ENCODE results near the gene THBS4.
"Not testable (repeated sequence)": the region's sequence is repeated elsewhere in the genome, so short reads cannot be mapped to it uniquely, and the experiment has no call there.

Gene THBS4

DNA sequence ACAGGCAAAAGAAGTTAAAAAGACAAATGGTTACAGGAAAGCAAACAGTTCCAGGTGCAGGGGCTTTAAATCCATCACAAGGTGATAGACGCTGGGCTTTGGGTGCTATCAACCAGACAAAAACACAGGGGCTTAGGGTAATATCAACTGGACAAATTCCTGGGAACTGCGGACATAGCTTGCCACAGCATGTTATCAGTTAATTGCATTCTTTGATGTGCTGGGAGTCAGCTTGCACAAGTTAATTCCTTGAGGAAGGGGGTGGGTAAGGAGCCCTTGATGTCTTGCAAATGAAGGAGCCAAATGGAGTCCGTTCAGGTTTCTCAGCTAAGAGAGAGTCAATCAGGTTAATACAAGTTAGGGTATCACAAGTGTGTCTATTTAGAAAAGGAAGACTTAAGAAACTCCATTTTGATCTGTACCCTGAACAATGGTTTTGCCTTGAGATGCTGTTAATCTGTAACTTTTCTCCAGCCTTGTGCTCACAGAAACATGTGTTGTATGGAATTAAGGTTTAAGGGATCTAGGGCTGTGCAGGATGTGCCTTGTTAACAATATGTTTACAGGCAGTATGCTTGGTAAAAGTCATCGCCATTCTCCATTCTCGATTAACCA is 76.3 kb downstream of the THBS4 start:
- DNase-seq (ENCODE audit: insufficient read length, low spot score); FAIRE-seq: not testable (repeated sequence)

DNA sequence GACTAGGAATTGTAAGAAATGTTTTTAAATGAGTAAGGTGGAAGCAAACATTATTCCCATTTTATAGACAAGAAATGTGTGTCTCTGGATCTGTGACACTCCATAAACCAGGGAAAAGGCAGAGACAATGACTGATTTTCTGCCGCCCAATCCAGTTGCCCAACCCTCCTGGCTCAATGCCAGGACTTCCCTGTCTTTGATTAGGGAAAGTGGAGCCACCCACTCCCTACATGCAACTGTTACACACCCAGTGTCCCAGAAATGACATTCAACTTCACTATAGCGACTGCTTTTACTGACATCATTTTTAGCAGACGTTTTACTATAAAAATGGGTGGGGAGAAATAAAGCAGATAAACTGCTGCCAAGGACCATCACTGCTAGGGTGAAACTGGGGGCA is 79.7 kb downstream of the THBS4 start:
- no peak for FAIRE-seq
- no peak for DNase-seq (ENCODE audit: insufficient read length, low spot score)

DNA sequence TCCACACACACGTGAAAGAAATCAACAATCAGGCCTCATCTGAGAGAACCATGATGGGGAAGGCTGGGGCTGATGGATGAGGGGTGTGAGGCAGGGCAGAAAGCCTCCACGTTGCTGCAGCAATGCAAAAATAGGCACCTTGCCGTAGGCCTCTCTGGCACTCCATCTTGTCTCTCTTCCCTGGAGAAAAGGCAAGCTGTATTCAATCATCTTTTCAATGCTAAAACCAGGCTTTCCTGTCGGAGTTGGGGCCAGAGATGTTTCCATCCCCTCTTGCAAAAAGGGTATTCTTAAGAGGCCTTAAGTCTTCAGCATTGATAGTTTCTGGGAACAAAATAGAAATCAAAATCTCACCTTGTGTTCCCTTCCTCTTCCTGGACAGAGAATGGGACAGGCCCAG is 80.9 kb downstream of the THBS4 start:
- FAIRE-seq (no peak), DNase-seq (ENCODE audit: insufficient read length, low spot score) (no peak)

DNA sequence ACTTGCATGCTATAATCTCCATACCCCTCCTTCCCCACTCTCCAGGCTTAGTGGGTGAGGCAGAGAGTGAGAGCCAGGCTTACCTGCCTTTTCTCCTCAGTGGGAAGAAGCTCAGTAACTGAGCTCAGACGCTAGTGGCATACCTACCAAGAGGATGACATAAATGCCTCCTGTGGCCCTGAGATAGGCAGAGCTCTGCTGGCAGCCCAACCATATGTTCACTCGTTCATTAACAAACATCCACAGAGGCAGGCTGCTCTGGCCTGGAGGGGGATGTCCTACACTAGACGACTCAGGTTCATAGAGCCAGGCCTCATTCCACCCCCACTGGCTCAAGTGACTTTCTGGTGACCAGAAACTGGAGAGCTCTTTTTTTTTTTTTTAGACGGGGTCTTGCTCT is 81.3 kb downstream of the THBS4 start:
- no peak for DNase-seq (ENCODE audit: insufficient read length, low spot score)
- peak; percentile 9 for FAIRE-seq

DNA sequence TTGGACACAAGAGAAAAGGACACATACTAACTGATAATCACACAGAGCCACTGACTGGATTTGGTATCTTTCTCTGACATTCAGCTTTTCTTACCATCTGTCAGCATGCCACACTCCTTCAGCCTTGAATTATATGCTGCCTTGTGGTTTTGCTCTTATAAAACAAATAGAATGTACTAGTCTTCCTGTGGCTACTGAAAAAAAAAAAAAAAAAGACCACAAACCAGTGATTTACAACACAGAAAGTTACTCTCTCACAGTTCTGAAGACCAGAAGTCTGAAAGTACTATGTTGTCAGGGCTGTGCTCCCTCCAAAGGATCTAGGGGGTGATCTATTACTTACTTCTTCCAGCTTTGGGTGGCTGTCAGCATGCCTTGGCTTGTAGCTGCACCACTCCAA is 82.3 kb downstream of the THBS4 start:
- FAIRE-seq (no peak), DNase-seq (ENCODE audit: insufficient read length, low spot score) (no peak)

DNA sequence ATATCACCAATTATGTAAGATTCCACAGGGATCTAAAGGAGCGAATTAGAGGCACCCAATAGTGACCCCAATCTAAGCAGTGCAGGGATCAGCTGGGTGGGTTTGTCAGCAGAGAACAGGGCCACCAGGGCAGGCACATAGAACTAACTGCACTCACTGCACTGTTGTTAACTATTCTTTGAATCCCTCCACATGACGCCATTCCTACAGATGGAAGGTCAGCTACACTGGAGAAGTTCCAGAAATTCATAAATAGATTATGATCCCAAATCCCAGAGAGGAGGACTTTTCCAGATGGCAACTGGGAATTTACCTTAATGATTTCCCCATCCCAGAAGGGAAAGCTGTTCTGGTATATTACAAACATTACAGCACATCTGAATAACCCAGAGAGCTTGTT is 84.2 kb downstream of the THBS4 start:
- DNase-seq (ENCODE audit: insufficient read length, low spot score): no peak
- no peak for FAIRE-seq

DNA sequence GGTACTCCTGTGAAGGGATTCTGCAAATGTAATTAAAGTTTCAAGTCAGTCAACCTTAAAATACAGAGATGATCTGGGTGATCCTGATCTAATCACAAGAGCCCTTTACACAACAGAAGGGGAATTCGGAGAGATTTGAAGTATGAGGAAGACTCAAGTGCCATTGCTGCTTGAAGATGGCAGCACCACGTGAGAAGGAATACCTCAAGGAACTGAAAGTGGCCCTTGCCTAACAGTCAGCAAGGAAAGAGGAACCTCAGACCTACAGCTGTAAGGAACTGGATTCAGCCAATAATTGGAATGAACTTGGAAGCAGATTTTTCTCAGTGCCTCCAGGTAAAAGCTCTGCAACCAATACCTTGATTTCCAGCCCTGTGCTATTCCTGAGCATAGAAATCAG is 87.4 kb downstream of the THBS4 start:
- FAIRE-seq (no peak), DNase-seq (ENCODE audit: insufficient read length, low spot score) (no peak)

DNA sequence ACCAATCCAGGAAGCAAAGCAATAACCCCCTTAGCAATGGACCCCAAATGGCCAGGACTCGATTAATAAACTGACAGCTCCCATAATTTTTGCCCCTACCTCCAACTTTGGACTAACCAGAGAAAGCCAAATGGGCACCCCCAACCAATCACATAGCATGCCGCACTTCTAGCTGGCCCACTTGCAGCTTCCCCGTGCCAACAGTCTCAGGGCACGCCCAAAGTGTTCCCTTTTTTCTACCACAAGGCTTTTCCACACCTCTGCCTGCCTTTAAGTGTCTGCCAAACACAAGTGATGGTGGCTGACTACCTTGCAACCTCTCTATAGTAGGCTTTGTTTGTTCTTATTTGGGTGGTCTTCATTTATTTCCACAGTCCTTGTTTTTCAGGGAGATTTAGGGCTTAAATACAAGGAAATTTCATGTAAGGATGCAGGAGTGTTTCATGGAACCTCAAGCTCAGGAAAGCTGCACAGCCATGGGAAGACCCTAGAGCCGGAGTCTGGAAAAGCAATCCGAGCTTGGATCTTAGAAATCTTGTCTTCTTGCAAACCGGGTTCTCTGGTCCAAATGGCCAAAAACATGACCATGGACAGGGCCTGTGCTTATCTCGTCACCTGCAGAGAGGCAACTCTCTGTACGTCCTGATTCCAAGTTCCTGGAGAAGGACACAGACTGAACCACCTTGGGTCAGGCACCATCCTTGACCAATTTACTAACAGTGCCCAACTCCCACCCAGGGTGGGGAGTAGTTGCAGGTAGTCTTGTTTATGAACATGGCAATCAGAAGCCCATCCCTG is 89.2 kb downstream of the THBS4 start:
- FAIRE-seq: no peak
- DNase-seq (ENCODE audit: insufficient read length, low spot score): no peak

DNA sequence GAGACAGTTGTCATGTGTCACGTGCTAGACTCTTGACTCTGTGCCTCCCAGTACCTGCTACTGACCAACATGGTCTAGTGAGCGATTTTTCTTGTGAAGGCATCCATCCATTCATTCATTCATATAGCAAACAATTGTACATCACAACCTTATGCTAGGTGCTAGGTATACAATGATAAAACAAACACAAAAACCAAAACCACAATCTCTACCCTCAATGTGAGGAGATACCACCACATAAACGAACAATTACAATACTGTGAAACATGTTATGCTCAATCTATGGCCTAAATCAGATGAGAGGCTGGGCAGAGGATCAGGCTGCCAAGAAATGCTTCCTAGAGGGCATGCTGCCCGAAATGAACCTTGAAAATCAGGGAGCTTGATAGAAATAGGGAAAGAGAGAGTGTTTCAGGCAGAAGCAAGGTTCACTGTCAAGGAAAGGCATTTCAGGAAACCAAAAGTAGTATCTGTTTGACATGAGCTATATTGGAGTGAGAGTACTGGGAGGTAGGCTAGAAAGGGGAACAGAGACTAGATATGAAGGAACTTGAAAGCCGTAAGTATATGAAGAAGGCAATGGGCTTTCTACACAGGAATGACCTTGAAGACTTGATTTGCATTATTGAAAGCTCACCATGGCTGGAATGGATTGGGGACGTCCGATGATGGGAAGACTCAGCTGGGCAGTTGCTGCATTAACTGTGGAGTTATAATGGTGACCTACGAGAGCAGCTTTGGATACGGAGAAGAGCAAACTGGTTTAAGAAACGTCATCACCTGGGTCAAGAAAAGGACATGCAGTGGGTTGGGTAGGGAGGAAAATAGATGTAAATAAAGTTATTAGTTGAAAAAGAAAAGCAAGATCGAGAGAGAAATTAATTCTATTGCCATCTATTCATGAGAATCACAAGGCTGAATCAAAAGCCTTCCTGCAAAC is 90.1 kb downstream of the THBS4 start:
- DNase-seq (ENCODE audit: insufficient read length, low spot score): no peak

DNA sequence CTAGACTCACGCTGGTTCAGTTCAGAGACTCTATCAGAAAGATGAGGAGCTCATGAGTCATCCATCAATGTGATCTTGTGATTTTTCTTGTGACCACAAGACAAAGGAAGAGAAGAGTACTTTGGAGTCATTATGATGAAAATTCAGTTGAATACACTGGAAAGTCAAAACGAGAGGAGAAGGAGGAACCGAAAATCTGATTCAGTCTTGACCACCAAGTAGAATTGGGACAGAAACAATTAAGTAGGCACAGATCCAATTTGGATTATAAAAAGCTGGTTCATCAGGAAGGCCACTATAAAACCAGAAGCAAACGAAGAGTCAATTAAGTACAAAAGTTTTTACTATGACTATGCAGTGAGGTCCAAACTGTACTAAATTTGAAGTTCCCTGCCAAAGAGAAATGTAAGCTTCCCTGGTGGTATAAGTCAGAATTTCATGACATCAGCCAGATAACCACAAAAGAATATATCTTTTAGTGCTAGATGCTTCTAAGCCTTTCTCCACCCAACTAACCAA is 90.9 kb downstream of the THBS4 start:
- DNase-seq (ENCODE audit: insufficient read length, low spot score) (peak; percentile 67), FAIRE-seq (no peak)

More for the DNA sequence above, 90.1 kb downstream of the THBS4 start:
- FAIRE-seq: peak; percentile 9

DNA sequence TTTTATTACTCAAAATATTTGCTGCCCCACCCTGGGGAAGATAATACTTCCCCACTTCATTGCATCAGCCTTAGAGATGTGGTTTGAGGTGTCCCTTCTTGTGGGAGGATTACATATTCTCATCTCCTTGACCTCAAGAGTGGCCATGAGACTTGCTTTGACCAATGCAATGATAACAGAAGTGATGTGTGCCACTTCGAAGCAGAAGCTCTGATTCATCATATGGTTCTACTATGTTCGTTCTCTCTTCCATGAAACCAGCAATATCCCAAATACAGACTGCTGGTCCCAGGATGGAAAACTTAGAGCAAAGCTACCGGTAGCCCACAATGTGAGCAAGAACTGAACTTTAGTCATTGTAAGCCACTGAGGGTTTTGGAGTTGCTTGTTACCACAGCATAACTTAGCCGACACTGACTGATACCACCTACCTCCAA is 92.0 kb downstream of the THBS4 start:
- DNase-seq (ENCODE audit: insufficient read length, low spot score) (no peak), FAIRE-seq (no peak)

DNA sequence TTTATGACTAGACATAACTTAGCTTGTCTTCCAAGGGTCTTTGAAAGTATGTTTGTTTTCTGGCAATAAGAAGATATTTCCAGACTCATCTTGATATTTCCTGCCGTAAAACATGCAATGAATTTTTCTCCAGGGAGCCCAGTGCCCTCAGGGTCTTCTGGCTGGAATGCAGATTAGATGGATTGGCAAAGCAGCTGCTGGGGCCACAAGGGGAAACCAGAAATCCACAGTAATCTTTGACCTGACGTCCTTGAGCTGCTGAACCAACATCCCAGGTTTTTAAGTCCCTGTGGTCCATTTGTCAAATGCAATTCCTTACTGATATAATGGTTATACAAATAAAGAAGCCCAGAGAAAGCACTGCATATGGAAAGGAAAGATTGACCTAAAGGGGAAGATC is 93.0 kb downstream of the THBS4 start:
- FAIRE-seq (no peak), DNase-seq (ENCODE audit: insufficient read length, low spot score) (peak; percentile 71)

DNA sequence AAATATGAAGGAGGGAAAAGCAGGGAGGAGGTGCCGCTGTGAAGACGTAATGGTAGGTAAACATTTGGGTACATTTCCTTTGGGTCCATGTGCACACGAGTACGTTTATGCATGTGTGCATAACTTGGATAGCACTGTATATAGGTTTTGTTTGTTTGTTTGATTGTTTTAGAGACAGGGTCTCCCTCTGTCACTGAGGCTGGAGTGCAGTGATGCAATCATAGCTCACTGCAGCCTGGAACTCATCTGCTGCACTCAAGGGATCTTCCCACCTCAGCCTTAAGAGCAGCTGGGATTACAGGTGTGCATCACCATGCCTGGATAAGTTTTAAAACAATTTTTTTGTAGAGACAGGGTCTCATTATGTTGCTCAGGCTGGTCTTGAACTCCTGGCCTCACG is 94.0 kb downstream of the THBS4 start:
- DNase-seq (ENCODE audit: insufficient read length, low spot score) (no peak), FAIRE-seq (no peak)
